Nucleus accumbens (tissue), 56 donors: ENCODE measurements around the gene AGAP2.

Experiments
- DNase-seq, 56 donors: peaks; one replicate each; lab custom pipeline; 2025; lab: John Stamatoyannopoulos, UW

AGAP2 gene

DNA sequence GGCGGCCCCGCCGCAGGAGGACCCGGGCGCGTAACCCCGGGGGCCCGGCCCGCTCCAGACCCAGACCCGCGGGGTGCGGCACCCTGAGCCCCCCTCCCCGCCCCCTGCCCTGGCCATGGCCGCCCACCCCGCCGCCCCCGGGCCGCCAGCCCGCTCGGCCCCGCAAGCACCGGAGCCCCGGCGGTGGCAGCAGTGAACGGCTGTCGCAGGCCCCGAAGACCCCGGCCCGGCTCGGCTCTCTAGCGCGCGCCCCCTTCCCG lies 16.6 kb upstream of the AGAP2 start:
- DNase-seq: no peak

DNA sequence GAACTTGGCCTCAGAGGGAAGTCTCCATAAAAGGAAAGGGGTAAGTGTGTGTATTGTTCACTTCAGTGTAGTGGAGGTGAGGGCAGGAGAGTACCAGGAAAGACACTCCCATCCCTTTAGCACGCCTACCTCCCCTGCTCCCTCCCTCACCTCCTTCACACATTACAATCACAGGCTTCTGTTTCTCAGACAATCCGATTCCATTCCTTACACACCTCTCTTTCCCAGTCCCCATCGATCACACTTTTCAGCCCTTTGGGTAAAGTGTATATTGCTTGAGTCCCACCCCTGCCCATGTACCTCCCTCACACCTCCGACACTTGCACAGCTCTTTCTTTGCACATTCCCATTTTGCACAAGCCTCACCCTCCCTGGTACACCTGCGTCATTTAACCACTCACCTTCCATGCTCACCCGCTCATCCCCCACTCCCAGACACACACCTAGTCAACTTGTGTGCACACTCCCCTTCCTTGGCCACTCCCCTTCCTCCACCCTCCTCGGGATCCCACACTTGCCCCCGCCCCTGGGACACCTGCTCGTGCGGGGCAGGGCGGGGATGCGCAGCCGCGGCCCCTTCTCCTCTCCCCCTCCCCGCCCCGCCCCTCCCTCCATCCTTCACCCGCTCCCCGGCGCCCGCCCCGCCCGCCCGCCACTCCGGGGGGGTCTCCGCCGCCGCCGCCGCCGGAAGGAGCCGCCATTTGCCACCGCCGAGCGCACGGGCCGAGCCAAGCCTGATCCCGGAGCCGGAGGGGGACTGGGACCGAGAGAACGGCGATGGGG lies 16.1 kb upstream of the AGAP2 start, which contains the start of gene MARCHF9:
TSS of gene MARCHF9 (plus strand) at position 693 of the 783 bp plus-strand sequence. CDS start 426 bp downstream, outside the sequence.
- peak in 50 of 56 donors; percentile 10 to 86 (median 57) for DNase-seq

DNA sequence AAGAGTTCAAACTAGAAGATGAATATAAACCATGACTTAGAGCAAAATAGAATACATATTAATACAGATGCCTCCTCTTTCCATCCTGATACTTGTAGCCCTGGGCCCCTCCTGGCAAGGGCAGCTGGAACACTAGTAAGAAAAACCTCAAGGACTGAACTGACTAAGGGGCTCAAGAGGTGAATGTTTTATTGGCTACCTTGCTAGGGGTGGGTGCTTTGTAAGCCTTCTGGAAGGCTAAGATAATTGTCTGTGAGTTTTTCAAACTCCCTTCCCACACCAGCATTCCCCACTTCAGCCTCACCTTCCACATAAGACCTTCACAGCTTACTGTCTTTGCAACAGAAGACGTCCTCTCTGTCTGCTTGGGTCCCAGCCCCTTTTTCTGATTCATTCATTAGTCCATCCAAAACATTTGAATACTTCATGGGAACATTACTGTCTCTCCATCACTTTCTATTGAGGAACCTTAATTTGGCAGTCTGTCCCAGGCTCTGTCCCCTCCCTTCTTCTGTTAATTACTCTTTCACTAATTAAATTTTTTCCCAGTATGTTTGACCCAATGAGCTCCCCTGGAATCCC lies 15.3 kb upstream of the AGAP2 start:
- DNase-seq: no peak

DNA sequence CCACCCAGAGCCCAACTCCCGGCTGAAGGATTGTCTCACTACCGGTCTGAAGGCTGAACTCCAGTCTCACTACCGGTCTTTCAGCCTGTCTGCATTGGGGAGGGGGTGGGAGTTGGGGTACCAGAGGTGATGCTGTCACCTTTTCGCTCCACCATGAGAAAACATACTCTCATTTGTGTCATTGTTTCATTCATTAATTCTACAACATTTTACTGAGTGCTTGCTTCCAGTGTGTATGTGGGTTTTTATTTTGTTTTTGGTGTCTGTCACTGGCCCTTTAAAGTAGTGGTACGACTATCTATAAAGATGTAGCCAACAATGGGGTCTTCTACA lies 14.1 kb upstream of the AGAP2 start:
- DNase-seq: no peak

DNA sequence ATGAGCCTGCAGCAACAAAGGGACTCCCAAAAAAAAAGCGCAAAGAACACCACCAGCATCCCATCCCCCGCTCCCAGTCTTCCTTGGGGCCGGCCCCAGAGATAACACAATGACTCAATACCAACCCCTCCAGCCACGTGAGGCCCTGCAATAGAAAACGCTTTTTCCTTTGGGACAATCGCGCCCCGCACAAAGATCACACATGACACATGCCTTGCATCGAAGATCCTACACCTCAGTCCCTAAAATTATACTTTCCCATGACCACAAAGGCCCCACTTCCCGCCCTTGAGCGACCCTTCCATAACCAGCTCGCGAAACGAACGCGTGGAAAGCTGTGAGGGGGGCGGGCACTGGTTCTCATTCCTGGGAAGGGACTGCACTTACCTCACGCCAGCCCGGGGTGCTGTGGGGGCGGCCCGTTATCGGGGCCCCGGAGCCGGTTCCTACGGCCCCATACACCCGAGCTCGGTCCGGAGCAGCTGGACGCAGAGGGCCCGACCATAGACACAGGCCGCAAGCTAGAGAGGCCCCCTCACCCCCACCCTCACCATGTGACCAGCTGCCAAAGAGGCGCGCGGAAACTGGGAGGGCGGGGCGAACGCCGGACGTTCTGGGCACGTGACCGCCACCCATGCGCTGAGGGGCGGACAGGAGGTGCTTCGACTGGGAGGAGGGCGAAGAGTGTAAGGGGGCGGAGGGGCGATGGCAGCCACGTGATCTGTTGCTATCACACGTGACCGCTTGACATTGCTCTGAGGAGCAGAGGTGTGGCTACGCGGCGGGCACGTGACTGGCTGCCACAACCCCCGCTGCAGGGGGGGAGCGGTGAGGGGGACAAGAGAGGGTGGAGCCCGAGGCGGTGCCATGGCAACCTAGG lies 13.5 kb upstream of the AGAP2 start, which contains the start of gene CDK4:
TSS of gene CDK4 (minus strand) at position 523 of the 880 bp plus-strand sequence. CDS start 593 bp downstream, outside the sequence.
- peak; percentile 89 to 100 (median 100) for DNase-seq

DNA sequence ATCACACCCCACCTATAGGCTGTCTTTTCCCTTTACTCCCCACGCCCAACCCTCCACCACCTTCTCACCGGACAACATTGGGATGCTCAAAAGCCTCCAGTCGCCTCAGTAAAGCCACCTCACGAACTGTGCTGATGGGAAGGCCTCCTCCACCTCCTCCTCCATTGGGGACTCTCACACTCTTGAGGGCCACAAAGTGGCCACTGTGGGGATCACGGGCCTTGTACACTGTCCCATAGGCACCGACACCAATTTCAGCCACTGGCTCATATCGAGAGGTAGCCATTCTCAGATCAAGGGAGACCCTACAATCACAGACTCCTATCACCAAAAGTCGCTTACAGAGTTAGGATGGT lies 12.9 kb upstream of the AGAP2 start:
- no peak for DNase-seq

DNA sequence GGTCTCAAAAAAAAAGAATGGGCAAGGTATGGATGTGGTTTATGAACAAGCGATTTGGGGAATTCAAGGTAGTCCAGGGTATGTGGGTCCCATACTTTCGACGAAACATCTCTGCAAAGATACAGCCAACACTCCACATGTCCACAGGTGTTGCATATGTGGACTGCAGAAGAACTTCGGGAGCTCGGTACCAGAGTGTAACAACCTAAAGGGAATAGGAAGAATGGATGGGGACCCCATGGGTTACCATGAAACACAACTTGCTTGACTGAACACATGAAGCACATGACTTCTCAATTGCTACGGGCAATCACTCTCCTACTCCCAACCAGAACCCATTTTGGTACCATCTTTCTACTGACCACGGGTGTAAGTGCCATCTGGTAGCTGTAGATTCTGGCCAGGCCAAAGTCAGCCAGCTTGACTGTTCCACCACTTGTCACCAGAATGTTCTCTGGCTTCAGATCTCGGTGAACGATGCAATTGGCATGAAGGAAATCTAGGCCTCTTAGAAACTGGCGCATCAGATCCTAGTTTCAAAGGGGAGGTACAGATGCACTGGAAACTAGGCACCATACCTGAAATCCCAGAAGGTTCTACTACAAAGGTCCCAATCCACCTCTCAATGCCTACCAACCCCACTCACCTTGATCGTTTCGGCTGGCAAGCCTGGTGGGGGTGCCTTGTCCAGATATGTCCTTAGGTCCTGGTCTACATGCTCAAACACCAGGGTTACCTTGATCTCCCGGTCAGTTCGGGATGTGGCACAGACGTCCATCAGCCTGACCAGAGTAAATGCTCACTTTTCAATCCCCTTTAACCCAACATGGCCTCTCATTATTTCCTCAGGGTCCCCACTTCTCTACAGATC lies 12.3 kb upstream of the AGAP2 start:
- no peak for DNase-seq

DNA sequence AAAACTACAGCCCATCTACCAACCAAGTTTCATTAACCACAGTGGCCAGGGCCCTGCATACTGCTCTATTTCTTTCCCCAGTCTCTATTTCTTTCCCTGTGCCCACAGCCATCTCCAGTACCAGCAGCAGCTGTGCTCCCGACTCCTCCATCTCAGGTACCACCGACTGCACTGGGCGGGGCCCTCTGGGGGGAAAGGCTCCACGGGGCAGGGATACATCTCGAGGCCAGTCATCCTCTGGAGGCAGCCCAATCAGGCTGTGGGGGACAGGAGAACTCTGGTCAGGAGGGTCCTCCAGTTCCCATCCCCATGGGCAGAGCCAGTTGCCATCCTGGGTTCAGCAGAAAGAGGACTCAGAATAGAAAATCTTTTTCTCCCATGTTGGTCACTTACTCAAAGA lies 10.5 kb upstream of the AGAP2 start:
- no peak for DNase-seq

DNA sequence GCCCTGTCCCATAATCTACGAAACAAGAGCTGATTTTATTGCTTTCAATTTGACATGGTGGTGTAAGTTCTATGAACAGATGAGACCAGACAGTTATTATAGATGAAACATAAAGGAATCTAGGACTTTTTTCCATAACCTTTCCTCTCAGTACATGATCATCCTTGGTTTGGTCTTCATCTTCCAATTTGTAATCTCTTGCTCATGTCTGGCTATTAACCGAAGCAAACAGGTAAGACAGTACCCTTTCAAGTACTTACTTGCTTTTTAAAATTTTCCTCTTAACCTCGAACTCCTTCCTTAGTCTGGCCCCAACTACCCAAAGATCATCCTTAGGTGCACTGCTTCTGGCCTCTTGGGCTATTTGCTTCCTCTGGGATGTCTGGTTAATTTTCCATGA lies 7.5 kb upstream of the AGAP2 start:
- no peak for DNase-seq

DNA sequence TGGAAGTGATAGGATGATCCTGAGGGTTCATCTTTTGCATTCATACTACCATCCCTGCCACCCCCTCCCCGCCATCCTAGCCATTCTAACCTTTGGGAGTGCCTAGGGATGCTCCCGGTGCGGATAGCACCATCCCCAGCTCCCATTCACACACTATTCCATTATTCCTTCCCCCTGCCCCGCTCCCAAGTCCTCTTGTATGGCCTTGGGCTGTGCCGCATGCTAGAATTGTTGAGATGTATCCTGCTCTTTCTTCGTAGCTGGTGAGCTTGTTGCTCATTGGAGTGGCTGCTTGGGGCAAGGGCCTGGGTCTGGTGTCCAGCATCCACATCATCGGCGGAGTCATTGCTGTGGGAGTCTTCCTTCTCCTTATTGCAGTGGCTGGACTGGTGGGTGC lies 6.9 kb upstream of the AGAP2 start:
- DNase-seq: peak in 3 of 56 donors; percentile 21 to 49 (median 25)

DNA sequence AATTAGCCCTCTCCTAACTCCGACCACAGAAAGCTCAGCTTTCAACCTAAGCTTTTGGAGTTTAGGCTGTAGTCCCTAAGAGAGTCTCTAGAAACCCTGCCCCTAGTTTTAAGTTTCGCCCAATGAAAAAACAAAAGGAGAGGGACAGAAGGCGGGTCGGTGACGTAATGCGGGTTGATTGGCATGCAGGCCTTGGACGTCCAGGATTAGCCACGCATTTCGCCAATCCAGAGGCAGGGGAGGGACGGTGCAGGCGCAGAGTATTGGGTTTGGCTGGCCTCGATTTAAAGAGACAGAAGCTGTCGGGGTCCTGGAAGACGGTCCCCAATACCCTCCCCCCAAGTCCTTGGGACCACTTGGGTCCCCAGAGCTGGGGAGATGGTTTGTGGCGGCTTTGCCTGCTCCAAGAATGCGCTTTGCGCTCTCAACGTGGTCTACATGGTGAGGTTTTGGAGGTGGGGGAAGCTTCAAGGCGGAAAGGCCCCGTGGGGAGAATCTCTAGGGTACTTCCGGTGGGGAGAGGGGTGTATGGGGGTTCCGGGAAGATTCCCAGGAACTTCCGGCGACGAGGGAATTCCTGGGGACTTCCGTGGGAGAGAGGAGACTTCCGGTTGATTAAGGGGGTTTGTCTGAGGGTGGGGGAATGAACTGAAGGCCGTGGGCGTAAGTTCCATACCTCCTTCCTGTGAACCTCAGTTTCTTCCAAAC lies 6.4 kb upstream of the AGAP2 start, which contains the start of gene TSPAN31:
TSS of gene TSPAN31 (plus strand) at position 263 of the 708 bp plus-strand sequence. CDS start at position 379, 116 bp downstream.
- DNase-seq: peak; percentile 54 to 99 (median 94)

DNA sequence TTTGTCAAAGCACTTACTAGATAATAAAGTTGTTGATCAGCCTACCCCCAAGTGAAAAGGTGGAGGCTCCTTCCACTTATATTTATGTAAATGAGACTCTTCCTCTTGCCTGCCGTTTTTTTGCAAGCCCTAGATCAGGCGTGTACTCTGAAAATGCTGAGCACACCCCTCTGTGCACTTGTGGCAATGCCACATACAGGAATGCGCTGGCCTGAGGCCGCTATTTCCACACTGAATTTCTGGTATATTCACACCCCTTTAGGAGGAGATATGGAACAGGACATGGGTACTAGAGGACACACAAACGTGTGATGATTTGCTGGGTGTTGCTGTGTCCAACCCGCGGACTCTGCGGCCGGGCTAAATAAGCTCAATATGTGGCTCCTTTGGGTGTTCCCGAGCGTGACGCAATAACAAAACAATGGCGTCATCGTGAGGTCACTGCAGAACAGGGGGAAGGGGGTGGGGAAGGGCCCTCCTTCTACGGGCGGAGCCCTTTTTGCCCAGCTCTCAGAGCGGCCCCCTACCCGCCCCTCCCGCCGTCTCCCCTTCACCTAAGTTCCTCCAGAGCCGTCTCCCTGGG lies 5.7 kb upstream of the AGAP2 start:
- peak in 22 of 56 donors; percentile 45 to 91 (median 74) for DNase-seq

DNA sequence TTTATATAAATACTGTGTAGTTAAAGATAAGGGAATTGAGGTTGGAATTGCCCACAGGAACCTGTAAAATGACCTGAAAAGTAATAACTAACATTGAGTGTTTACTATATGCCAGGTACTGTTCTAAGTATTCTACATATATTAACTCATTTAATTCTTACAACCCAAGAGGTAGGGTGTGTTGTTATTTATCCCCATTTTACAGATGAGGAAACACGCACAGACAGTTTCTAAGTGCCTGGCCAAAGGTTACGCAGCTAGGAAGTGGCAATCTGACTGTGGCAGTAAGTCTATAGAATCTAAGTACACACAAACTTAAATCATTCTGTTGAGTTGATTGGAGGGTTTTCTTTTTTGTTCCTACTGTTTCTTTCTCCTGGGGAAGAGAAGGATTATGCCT lies 5.2 kb upstream of the AGAP2 start:
- no peak for DNase-seq

DNA sequence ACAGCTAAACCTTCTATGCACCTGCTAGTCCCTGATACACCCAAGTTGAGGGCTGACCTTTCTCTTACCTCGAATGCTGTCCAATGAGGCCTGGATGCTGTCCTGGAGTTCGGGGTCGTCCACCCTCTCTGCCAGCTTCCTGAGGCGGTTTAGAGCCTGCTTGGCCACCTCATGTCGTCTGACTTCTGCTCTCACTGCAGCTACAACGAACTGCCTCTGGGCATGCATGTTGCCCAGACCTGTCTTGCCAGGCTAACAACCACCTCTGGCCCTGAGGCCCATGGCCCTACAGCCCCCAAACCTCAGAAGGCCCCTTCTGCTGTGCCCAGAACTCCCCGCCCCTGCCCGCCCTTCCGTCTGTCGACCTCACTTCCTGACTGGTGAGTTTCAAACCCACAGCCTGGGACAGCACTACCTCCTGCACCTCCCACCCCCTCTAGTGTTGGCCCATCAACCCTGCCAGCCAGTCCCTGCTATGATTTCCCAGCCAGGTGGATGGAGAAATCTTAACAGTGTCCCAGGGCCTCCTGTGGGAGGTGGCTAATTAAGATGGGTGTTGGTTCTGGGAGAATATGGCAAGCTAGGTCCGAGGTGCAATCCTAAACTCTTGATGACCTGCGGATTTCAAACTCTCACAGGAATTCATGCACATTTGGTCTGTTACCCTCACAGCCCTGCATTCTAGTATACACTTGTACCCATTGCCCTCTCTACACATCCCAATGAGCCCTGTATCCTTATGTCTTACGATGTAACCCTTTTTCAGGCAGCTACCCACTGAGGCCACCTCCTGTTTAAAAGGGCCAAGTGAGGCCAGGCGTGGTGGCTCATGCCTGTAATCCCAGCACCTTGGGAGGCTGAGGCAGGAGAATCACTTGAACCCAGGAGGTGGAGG lies 3.5 kb upstream of the AGAP2 start:
- DNase-seq: peak in 1 of 56 donors; percentile 6

DNA sequence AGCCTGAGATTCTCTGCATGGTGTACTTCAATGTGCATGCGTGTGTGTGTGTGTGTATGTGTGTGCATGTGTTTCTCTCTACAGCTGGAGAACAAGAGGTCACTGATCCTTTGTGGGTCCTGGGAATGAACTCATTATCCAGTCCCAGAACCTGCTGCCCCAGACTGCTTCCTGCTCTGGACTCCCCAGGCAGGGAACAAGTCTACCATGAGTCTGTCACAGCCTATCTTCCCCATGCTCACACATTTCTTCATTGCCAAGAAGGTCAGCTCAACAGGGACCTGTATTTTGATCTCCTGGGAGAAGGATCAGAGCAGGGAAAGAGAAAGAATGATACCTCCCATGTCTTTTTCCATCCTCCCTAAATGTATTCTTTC lies 2.9 kb upstream of the AGAP2 start:
- DNase-seq: no peak

DNA sequence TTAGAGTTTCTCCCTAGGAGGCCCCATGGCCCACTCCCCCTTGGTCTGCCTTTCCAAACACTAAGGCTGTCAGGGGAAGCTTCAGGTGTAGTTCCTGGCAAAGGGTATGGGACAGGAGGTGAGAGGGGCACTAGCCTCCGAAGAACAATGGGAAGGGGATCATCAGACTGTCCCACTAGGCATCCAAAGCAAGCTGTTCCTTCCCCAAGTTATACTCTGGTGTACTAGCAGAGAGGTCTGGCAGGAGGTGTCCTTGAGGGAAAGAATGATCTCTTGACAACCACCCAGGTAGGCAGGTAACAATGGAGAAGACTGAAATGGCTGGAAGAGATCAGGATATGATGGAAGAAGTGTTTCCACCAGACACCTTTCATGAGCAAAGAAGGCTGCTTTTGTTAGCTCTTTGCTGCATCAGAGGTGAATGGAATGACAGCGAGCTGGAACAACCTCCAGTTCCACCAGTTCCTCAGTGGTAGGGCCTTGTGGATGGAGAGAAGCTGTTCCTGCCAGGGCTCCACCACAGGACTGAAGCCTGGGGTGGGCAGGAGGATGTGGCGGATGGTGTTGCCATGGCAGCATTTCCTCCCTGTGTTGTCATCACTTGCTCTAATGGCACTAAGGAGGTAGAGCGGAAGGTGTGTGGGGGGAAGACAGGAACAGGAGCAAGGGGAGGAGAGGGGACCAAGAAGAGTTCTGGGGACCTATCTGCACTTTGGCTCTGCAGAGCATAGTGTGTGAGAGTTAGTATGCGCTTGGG lies 2.3 kb upstream of the AGAP2 start:
- DNase-seq: peak in 37 of 56 donors; percentile 11 to 84 (median 49)

DNA sequence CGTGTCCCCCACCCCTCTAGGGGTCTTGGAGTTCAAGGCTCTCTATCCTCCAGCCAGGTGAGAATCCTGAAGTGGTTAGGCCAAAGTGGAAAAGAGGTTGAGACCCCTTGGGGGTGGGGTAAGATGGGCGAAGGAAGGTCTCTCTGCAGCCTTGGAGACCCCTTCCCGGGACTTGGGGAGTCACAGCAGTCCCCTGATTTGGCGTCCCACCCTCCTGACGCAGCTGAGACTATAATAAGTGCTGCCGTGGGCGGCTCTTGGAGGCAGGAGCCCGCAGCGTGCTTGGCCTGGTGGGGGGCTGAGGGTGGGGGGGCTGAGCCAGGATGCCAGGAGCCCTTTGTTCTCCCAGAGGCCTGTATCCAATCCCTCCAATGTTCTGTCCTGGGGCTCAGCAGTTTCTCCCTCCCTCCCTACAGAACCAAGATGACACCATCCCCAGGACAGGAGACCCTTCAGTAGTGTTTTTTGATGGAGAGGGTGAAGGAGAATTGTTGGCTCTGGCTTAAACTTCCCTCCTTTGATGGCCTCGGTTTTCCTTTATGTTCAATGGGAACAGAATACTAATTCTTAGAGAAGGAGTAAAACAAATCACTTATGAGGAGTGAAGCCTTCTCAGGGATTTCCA lies 1.5 kb upstream of the AGAP2 start:
- peak in 17 of 56 donors; percentile 14 to 67 (median 39) for DNase-seq
